Epithelial cell of esophagus (primary cell): ENCODE results near the gene HRCT1.
A peak's percentile ranks its signal among the peaks of the same experiment; 100 is the strongest.

Source experiments
- DNase-seq: peaks from one replicate; pipeline ENCODE4 v3.0.0; 2010; ENCODE audit warnings: low read depth
- H3K4me3 ChIP-seq: 2 replicates; pipeline ENCODE4 v1.5.1; 2011; ENCODE audit warnings: mild to moderate bottlenecking, low read length, control low read depth
- CTCF ChIP-seq: IDR thresholded peaks from 2 replicates; pipeline ENCODE4 v1.5.1; 2011; ENCODE audit warnings: low read depth, mild to moderate bottlenecking, low read length, control low read depth, inconsistent platforms; ENCODE audit not compliant: insufficient read depth; ENCODE audit errors: missing control alignments

HRCT1 gene

DNA sequence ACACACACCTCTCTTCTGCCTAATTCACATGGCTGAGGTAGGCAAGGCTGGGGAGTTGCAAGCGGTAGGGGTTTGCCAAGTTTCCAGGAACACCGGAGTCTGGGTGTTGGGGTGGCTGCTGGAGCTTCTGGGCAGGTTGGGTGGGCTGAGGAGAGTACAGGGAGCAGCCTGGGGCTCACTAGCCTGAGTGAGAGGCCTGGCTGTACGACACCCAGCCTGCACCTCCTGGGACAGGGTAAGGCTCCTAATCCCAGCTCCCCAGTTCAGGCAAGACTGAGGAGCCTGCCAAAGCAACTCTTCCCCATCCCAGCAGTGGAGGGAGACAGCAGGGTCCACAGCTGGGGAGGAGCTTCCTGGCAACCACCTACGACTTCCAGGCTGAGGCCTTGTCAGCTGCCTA is 11.3 kb downstream of the HRCT1 start:
- no peak overlapping the region for H3K4me3 ChIP-seq
- TF ChIP-seq CTCF: no peak
- DNase-seq: no peak

DNA sequence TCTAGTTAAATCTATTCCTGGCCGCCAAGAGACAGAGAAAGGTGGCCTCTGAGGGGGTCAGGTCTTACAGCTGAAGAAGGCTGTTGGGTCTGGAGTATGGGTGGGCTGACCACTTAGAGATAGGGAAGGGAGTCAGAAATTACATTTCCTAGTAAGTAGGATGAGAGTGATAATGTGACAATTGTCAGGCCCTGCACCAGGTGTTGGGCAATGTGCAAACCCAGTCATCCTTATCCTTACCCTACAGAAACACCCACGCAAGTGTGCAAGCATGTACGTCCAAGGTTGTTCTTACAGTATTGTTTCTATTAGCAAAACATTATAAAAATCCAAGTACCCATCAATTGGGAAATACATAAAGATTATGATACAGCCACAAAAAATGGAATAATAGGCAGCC is 12.8 kb downstream of the HRCT1 start:
- no peak overlapping the region for H3K4me3 ChIP-seq
- peak; percentile 17 for DNase-seq
- TF ChIP-seq CTCF: no peak

DNA sequence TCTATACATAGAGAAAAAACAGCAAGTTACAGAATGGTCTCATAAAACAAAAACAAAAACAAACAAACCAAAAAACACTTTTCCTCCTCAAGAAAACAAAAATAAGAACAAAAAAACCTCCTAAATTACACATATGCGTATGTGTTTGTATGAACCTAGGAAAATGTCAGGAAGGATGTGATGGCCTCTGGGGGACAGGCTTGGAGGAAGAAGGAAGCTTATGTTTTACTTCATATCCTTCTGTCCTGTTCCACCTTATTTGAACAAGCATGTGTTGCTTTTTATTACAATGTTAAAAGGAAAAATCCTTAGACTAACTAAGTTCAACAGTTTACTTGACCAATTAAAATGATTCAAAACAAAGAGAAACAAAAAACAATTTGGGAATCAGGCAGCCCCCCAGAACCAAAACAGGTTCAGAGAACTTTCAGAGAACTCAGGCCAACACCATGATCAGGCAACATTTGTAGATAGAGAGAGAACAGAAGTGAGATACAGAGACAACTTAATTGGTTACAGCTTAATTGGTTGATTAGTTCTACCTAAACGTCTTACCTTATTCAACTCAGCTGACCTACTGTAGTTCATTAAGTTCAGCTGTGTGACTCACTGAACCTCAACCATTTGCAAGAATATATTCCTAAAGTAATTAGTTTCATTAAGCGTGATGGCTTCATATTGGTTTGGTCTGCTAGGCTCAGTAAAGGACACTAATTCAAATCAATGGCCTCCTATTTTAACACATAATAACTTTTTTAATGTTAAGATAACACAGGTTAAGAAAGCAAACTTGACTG is 13.4 kb downstream of the HRCT1 start:
- no peak for DNase-seq
- TF ChIP-seq CTCF: no peak

GRCh38 chr9:35920051-35920620 is 14.1 kb downstream of the HRCT1 start:
- H3K4me3 ChIP-seq: no peak overlapping the region
- no peak for DNase-seq
- TF ChIP-seq CTCF: no peak

More for the DNA sequence above, 13.4 kb downstream of the HRCT1 start:
- no peak overlapping the region for H3K4me3 ChIP-seq

GRCh38 chr9:35923598-35923926 is 17.6 kb downstream of the HRCT1 start:
- DNase-seq: no peak
- no peak for TF ChIP-seq CTCF
- no peak overlapping the region for H3K4me3 ChIP-seq

DNA sequence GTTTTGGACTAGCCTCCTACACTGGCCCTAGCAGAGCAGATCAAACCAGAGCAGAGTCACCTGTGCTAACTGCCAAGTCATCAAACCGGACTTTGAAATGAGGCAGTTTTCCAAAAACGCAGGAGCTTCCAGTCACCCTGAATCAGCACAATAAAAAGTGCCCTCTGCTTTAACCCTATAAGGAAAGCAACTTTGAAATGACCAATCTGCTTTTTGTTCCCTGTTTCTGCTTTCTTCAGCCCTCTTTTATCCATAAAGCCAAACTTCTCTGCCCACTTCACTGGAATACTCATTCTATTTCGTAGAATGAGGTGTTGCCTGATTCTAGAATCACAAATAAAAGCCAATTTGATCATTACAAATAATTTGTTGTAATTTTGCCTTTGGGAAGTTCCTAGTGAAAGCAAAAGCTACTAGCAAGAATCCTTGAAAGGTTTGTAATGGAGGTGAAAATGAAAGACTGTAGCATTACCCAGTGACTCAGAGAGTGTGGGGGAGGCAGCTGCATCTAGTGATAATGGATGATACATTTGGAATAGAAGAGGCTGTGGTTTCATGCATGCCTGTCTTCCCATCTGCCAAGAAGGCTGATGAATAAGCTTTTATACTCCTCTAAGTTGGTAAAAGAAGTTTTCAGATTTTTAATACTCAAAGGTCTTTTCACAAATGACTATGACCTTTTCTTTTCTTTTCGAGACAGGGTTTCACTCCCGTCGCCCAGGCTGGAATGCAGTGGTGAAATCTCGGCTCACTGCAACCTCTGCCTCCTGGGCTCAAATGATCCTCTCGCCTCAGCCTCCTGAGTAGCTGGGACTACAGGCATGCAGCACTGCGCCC is 18.1 kb downstream of the HRCT1 start:
- peak; percentile 89 for DNase-seq
- H3K4me3 ChIP-seq: no peak overlapping the region
- TF ChIP-seq CTCF: no peak
